ENCODE measurements around the gene OLFML2A.
"Not testable (repeated sequence)": the region's sequence is repeated elsewhere in the genome, so short reads cannot be mapped to it uniquely, and the experiment has no call there.

- TF ChIP-seq EZH2phosphoT487 (IDR thresholded peaks at IDR 0.05; ENCODE audit: insufficient read depth, low read depth); EZH2 (IDR thresholded peaks at IDR 0.05; ENCODE audit: insufficient read depth, poor library complexity, severe bottlenecking): not testable (repeated sequence)
Measured at GRCh38 chr9:124772877-124773276, 4.1 kb upstream of the OLFML2A start.
